NOMO-1 (cell line): ENCODE results near the gene MTIF2.
"Not testable (repeated sequence)": the region's sequence is repeated elsewhere in the genome, so short reads cannot be mapped to it uniquely, and the experiment has no call there.

Experiments
- DNase-seq, 2 experiments: peaks; one replicate each; lab custom pipeline; 2025; ENCODE audit not compliant: unreplicated experiment in 2 of 2; lab: John Stamatoyannopoulos, UW

Gene MTIF2

GRCh38 chr2:55242617-55243016, 26.4 kb downstream of the MTIF2 start:
- DNase-seq: no peak

- DNase-seq: not testable (repeated sequence)
Observed at GRCh38 chr2:55241582-55241981, 27.4 kb downstream of the MTIF2 start.

- no peak for DNase-seq
Observed at GRCh38 chr2:55239656-55240222, 29.3 kb downstream of the MTIF2 start.

- no peak for DNase-seq
Observed at GRCh38 chr2:55236992-55237543, 32.0 kb downstream of the MTIF2 start.

GRCh38 chr2:55235724-55236538, 33.1 kb downstream of the MTIF2 start:
- no peak for DNase-seq

- DNase-seq: no peak
Observed at GRCh38 chr2:55233658-55233940, 35.4 kb downstream of the MTIF2 start.

GRCh38 chr2:55232863-55233657, 36.0 kb downstream of the MTIF2 start:
- DNase-seq: peak in 1 of 2 experiments; percentile 31

GRCh38 chr2:55232084-55232862, 36.8 kb downstream of the MTIF2 start, which contains the start of the genes CLHC1 and RPS27A:
TSS of gene CLHC1 (minus strand) at chr2:55232293. CDS start at chr2:55222411, 9,882 bp downstream.
TSS of gene RPS27A (plus strand) at chr2:55232688. CDS start at chr2:55232825, 137 bp downstream.
- DNase-seq: peak; percentile 80 to 91

- peak in 1 of 2 experiments; percentile 40 for DNase-seq
Observed at GRCh38 chr2:55231546-55232083, 37.4 kb downstream of the MTIF2 start.

GRCh38 chr2:55230551-55230950, 38.5 kb downstream of the MTIF2 start:
- DNase-seq: no peak

GRCh38 chr2:55229221-55229620, 39.8 kb downstream of the MTIF2 start:
- no peak for DNase-seq

GRCh38 chr2:55228226-55228563, 40.8 kb downstream of the MTIF2 start:
- no peak for DNase-seq

- DNase-seq: peak; percentile 22 to 63
Observed at GRCh38 chr2:55227437-55228225, 41.4 kb downstream of the MTIF2 start.

- no peak for DNase-seq
Observed at GRCh38 chr2:55225481-55226020, 43.5 kb downstream of the MTIF2 start.

GRCh38 chr2:55224761-55225261, 44.2 kb downstream of the MTIF2 start:
- DNase-seq: no peak

- DNase-seq: no peak
Observed at GRCh38 chr2:55223958-55224760, 44.9 kb downstream of the MTIF2 start.

- DNase-seq: no peak
Observed at GRCh38 chr2:55213822-55214221, 55.2 kb downstream of the MTIF2 start.

GRCh38 chr2:55204950-55205349, 64.1 kb downstream of the MTIF2 start:
- DNase-seq: no peak
